Measurements from ENCODE around the gene HSD17B12.

Gene HSD17B12

DNA sequence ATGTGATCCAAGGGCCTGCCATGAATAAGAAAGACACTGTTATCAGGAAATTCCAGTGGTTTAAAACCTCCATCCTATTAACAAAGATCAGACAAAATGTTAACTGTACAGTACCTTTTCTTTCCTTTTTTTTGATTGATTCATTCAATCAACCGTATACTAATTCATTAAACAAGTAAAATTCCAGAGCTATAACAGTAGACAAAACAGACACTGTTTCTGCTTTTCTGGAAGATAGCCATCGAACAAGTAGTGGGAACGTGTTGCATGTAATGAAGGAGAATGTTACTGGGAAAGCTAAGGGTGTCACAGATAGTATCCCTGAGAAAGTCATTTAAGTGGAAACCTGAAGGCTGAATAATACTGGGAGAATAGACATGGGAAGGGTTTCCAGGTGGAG, 126.4 kb downstream of the HSD17B12 start:
- no peak for DNase-seq (ENCODE audit: low spot score)

DNA sequence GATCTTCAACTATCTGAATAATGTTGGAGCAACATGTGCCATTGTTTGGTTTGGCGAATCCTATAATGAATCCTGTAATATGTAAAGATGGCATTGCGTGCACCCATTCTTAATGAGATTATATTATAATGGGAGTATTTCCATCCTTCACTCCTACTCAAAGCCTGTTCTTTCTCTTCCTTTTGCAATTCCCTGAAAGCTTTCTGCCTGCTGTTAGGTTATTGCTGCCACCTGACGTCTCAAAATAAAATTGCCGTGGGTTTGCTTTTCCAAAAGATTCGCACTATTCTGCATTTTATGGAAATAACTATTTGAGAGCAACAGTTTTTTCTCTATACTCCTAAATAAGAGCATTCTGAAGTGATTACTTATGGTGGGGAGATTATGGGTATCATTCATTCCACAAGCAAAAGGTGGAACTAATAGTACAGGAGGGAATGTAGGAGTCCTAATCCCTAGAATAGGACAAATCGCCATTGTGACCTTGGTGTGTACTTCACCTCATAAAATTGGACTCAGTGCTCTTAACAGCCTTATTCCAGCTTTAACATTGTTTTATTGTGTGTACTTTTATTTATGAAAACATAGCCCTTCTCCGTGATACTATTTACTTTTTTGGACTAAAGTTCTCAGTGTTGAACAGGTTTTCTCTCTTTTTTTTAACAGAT, 130.5 kb downstream of the HSD17B12 start:
- no peak for DNase-seq (ENCODE audit: low spot score)

DNA sequence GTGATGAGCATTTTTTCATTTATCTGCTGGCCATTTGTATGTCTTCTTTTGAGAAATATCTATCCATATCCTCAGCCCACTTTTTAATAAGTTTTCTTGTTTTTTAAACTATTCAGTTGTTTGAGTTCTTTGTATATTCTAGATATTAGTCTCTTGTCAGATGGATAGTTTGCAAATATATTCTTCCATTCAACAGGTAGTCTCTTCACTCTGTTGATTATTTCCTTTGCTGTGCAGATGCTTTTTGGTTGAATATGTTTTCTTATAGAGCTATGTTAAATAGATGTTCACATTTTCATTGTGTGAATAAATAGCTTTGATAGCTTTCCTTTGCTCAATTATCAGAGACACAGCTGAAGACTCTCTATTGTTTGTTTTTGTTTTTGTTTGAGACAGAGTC, 131.9 kb downstream of the HSD17B12 start:
- no peak for DNase-seq (ENCODE audit: low spot score)

DNA sequence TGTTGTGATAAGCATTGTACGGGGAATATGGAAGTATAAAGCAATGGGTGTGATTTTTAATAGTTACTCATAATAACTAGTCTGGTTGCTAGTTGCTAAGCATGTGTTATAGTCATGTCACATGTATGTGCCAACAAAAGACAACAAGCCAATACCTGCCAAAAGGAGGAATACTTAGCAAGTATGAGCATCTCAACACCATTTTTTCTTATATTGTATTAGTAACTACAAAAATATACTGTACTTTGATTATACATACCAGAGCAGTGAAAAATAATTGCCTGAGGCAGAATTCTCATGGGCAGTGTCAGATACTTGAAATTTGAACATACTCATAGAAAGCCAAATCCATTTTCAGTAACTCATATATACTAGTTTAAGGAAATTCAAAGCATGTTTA, 137.7 kb downstream of the HSD17B12 start:
- DNase-seq (ENCODE audit: low spot score) = no peak

- DNase-seq (ENCODE audit: low spot score) = no peak
Measured at GRCh38 chr11:43819926-43820325, 139.4 kb downstream of the HSD17B12 start.

DNA sequence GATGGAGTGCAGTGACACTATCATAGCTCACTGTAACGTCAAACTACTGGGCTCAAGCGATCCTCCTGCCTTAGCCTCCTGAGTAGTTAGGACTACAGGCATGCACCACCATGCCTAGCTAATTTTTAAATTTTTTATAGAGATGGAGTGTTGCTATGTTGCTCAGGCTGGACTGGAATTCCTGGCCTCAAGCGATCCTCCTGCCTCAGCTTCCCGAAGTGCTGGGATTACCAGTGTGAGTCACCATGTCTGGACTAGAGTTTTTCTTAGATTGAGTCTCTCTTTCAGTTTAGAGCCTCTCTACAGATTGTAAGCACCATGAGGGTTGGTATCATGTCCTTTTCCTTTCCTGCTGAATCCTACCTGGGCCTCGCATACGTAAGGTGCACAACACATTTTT, 142.8 kb downstream of the HSD17B12 start:
- no peak for DNase-seq (ENCODE audit: low spot score)

GRCh38 chr11:43823851-43824250, 143.3 kb downstream of the HSD17B12 start:
- DNase-seq (ENCODE audit: low spot score) = no peak

- peak; percentile 46 for DNase-seq (ENCODE audit: low spot score)
Measured at GRCh38 chr11:43825217-43825816, 144.8 kb downstream of the HSD17B12 start.

DNA sequence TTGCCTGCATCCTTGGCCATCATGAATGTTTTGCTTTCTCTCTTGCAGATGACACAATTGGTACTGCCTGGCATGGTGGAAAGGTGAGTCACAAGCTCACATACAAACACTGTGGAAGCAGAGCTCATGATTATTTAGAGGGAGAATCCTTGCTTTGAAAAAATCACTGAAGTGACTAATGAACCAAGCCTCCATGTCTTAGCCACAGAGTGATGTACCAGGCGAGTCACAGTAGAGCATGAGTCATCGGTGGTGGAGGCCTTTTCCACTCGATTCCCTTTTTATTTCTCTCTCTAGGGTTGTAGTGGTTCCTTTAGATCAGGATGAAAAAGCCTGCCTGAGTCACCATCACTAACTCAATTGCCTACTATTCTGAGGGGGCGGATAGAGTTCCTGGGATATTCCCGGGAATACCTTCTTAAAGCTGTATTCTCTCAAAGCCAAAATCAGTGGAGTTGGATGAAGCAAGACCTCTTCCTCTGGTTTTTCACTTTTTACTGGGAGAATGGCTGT, 150.4 kb downstream of the HSD17B12 start:
- peak; percentile 89 for DNase-seq (ENCODE audit: low spot score)

- DNase-seq (ENCODE audit: low spot score) = no peak
Measured at GRCh38 chr11:43832536-43832935, 152.0 kb downstream of the HSD17B12 start.

- DNase-seq (ENCODE audit: low spot score) = no peak
Measured at GRCh38 chr11:43833657-43834073, 153.1 kb downstream of the HSD17B12 start.

DNA sequence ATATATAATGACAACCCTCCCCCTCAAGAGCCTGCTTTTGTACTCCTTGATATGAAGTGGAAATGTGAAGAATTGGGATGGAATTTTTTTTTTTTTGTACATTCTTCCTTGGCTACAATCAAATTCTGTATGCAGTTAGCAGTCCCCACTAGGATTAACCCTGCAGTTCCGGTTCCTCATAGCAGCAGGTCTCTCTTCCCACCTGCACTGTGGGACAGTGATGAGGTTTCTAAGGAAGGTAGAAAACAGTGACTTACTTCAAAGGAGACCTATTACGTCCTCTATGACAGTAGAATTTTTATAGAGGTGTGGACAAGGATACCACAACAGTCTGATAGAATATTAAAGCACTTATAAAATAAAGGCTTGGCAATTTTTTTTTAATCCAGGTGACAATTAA, 153.7 kb downstream of the HSD17B12 start:
- no peak for DNase-seq (ENCODE audit: low spot score)

- DNase-seq (ENCODE audit: low spot score) = no peak
Measured at GRCh38 chr11:43835104-43835503, 154.6 kb downstream of the HSD17B12 start.

GRCh38 chr11:43837879-43838278, 157.3 kb downstream of the HSD17B12 start:
- DNase-seq (ENCODE audit: low spot score) = no peak

DNA sequence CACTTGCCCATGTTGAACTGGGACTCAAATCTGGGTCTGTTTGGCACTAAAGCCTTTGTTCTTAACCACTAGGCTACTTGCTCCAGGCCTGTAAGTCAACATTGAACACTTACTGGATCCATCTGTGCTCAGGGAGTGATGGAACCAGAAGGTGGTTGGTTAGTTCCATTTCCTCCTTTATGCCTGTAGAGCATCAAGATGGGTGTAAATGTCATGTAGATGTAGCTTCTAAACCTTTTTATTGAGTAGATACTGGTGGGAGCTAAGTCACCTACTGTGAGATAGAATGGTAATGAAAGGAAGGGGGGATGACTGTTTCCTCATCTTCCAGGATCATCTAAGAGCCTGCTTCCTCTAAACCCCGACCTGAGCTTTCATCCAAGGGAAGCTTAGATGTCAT, 161.5 kb downstream of the HSD17B12 start:
- no peak for DNase-seq (ENCODE audit: low spot score)

- no peak for DNase-seq (ENCODE audit: low spot score)
Measured at GRCh38 chr11:43845816-43846215, 165.3 kb downstream of the HSD17B12 start.

GRCh38 chr11:43852057-43852636, 171.6 kb downstream of the HSD17B12 start:
- peak; percentile 81 for DNase-seq (ENCODE audit: low spot score)

- DNase-seq (ENCODE audit: low spot score) = no peak
Measured at GRCh38 chr11:43853781-43854180, 173.2 kb downstream of the HSD17B12 start.

GRCh38 chr11:43856993-43857392, 176.5 kb downstream of the HSD17B12 start:
- no peak for DNase-seq (ENCODE audit: low spot score)

GRCh38 chr11:43861141-43861540, 180.6 kb downstream of the HSD17B12 start:
- no peak for DNase-seq (ENCODE audit: low spot score)

DNA sequence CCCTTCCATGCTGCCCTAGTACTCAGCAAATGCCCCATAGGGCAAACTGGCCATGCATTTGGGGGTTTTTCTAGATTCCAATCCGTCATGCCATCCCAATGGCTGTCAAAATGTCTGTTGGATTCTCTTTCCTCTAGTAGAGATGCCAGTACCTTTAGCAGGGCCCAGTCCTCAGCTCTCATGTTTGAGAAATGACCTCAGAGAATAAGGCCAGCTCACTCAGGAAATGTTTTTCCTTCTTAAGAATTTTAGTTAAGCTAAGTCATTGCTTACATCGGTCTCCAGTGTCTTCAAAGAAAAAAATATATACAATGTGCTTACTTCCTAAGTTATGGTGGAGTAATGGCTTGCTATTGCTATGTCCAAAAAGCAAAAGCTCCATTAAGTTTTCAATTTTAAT, 186.0 kb downstream of the HSD17B12 start:
- DNase-seq (ENCODE audit: low spot score) = no peak

GRCh38 chr11:43866969-43867368, 186.4 kb downstream of the HSD17B12 start:
- no peak for DNase-seq (ENCODE audit: low spot score)

DNA sequence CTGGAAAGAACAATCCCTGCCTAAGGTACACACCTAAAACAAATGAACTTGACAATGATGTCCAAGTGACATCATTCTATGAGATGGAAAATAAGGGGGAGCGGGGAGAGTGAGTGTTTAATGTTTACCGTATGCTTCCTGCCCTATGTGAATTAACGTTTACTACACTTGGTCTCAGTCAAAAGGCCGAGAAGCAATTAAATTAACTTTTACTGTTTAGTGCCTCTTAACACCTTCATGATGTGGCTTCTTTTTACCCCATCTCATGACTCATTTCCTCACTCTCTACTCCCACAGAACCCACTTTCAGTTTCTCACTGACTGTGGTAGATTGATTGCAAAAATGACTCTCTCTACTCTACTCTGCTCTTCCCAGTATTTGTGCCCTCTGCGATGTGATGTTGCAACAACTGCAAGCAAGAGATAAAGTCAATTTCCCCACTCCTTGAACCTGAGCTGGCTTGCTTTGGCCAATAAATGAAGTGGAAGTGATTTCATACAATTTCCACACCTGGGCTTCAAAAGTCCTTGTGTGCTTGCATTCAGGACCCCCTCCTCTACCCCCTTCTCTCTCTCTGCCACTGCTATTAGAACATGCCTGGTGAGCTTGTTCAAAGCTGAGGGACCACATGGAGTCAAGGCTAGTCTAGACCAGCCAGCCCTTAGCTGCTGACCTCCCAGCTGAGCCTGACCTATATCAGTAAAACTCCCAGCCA, 188.5 kb downstream of the HSD17B12 start:
- peak; percentile 78 for DNase-seq (ENCODE audit: low spot score)

All from GM03348 (cell line).